Testis (tissue), 2 donors: Measurements from ENCODE around the gene CCL14.

Source experiments
- POLR2A ChIP-seq: fragments of 450-650 bp; IDR thresholded peaks from one replicate; pipeline ENCODE4 v1.6.1; 2017; ENCODE audit warnings: antibody characterized with exemption, mild to moderate bottlenecking, moderate library complexity
- TF ChIP-seq, protein P1 (sequence below), 3 experiments: fragments of 450-650 bp in 2 of 3; fragments of 200-600 bp in 1 of 3; sonication (generic) in 1 of 3; IDR thresholded peaks; one replicate each; pipeline ENCODE4 v1.5.1; 2016 to 2019; ENCODE audit warnings: antibody characterized with exemption in 3 of 3, mild to moderate bottlenecking in 2 of 3, moderate library complexity in 1 of 3

DNA sequence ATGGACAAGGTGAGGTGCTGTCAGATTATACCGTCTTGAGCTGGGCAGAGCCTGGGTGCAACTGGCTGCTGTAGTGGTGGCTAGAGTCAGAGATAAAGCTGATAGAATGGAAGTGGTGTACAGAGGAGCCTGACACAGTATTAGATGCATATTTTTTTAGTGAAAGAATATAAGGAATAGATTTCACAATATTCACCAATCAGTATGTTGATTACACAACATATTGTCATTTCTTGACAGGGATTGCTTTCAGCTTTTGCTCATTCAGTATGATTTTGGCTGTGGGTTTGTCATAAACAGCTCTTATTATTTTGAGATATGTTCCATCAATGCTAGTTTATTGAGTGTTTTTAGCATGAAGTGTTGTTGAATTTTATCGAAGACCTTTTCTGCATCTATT is 32.9 kb upstream of the CCL14 start:
- TF ChIP-seq POLR2A = no peak
- TF ChIP-seq, protein P1, sequence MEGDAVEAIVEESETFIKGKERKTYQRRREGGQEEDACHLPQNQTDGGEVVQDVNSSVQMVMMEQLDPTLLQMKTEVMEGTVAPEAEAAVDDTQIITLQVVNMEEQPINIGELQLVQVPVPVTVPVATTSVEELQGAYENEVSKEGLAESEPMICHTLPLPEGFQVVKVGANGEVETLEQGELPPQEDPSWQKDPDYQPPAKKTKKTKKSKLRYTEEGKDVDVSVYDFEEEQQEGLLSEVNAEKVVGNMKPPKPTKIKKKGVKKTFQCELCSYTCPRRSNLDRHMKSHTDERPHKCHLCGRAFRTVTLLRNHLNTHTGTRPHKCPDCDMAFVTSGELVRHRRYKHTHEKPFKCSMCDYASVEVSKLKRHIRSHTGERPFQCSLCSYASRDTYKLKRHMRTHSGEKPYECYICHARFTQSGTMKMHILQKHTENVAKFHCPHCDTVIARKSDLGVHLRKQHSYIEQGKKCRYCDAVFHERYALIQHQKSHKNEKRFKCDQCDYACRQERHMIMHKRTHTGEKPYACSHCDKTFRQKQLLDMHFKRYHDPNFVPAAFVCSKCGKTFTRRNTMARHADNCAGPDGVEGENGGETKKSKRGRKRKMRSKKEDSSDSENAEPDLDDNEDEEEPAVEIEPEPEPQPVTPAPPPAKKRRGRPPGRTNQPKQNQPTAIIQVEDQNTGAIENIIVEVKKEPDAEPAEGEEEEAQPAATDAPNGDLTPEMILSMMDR (IDR thresholded peaks at IDR 0.05) = no peak
